ENCODE measurements around the gene TBX21.

GRCh38 chr17:47705536-47706530, 27.2 kb upstream of the TBX21 start:
- no peak for TF ChIP-seq POLR2AphosphoS5 (IDR thresholded peaks at IDR 0.05)
- TF ChIP-seq, protein P1, sequence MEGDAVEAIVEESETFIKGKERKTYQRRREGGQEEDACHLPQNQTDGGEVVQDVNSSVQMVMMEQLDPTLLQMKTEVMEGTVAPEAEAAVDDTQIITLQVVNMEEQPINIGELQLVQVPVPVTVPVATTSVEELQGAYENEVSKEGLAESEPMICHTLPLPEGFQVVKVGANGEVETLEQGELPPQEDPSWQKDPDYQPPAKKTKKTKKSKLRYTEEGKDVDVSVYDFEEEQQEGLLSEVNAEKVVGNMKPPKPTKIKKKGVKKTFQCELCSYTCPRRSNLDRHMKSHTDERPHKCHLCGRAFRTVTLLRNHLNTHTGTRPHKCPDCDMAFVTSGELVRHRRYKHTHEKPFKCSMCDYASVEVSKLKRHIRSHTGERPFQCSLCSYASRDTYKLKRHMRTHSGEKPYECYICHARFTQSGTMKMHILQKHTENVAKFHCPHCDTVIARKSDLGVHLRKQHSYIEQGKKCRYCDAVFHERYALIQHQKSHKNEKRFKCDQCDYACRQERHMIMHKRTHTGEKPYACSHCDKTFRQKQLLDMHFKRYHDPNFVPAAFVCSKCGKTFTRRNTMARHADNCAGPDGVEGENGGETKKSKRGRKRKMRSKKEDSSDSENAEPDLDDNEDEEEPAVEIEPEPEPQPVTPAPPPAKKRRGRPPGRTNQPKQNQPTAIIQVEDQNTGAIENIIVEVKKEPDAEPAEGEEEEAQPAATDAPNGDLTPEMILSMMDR (IDR thresholded peaks at IDR 0.05), result no peak

Data from suprapubic skin (tissue), 3 donors.